ENCODE results near the gene MNX1.

MNX1 gene

GRCh38 chr7:157010588-157011332 is at the start of gene MNX1:
Gene MNX1 (minus strand): TSS chr7:157010663. CDS start chr7:157010350, 313 bp downstream.
- Mint-ChIP-seq H3K36me3 (ENCODE audit: low read depth) (no peaks in the 10 kb centered on the region), H3K27me3 (peaks cover 84% of the 10 kb centered on the region), H3K4me1 (peaks cover 13% of the 10 kb centered on the region), H3K4me3 (peak within 1 kb of the TSS; percentile 36), H3K9me3 (no peaks in the 10 kb centered on the region), H3K27ac (no peak within 1 kb of the TSS)
- ATAC-seq (peak; percentile 58), DNase-seq (peak; percentile 52)

GRCh38 chr7:157059534-157059933 is 49.1 kb upstream of the MNX1 start:
- Mint-ChIP-seq H3K9me3 (peaks cover 14% of the 10 kb centered on the region), H3K36me3 (ENCODE audit: low read depth) (no peaks in the 10 kb centered on the region), H3K4me3 (no peak overlapping the region), H3K27ac (no peak overlapping the region), H3K27me3 (peaks cover 8% of the 10 kb centered on the region), H3K4me1 (no peaks in the 10 kb centered on the region)
- ATAC-seq = no peak
- DNase-seq = no peak

- Mint-ChIP-seq H3K9me3 (peaks cover 10% of the 10 kb centered on the region), H3K27me3 (peaks cover 7% of the 10 kb centered on the region), H3K36me3 (ENCODE audit: low read depth) (no peaks in the 10 kb centered on the region), H3K4me1 (no peaks in the 10 kb centered on the region), H3K27ac (no peak overlapping the region), H3K4me3 (no peak overlapping the region)
- ATAC-seq (no peak), DNase-seq (no peak)
Observed at GRCh38 chr7:157058701-157059100, 48.2 kb upstream of the MNX1 start.

- no peak for ATAC-seq
- H3K4me3 Mint-ChIP-seq = no peak overlapping the region
- H3K4me1 Mint-ChIP-seq = no peaks in the 10 kb centered on the region
- no peak for DNase-seq
- peaks cover 9% of the 10 kb centered on the region for H3K27me3 Mint-ChIP-seq
- peaks cover 9% of the 10 kb centered on the region for H3K9me3 Mint-ChIP-seq
- no peaks in the 10 kb centered on the region for H3K36me3 Mint-ChIP-seq (ENCODE audit: low read depth)
- no peak overlapping the region for H3K27ac Mint-ChIP-seq
Observed at GRCh38 chr7:157058068-157058467, 47.6 kb upstream of the MNX1 start.

- Mint-ChIP-seq H3K27ac (no peak overlapping the region), H3K36me3 (ENCODE audit: low read depth) (no peaks in the 10 kb centered on the region), H3K27me3 (peaks cover 15% of the 10 kb centered on the region), H3K9me3 (peaks cover under 1% of the 10 kb centered on the region), H3K4me3 (no peak overlapping the region), H3K4me1 (no peaks in the 10 kb centered on the region)
- ATAC-seq = no peak
- no peak for DNase-seq
Observed at GRCh38 chr7:157056957-157057902, 46.8 kb upstream of the MNX1 start.

GRCh38 chr7:157056246-157056645 is 45.8 kb upstream of the MNX1 start:
- H3K27me3 Mint-ChIP-seq = peaks cover 19% of the 10 kb centered on the region
- H3K9me3 Mint-ChIP-seq = no peaks in the 10 kb centered on the region
- no peak overlapping the region for H3K4me3 Mint-ChIP-seq
- DNase-seq (no peak), ATAC-seq (no peak)
- no peaks in the 10 kb centered on the region for H3K36me3 Mint-ChIP-seq (ENCODE audit: low read depth)
- H3K4me1 Mint-ChIP-seq = no peaks in the 10 kb centered on the region
- no peak overlapping the region for H3K27ac Mint-ChIP-seq

GRCh38 chr7:157054927-157055326 is 44.5 kb upstream of the MNX1 start:
- Mint-ChIP-seq H3K9me3 (no peaks in the 10 kb centered on the region), H3K4me1 (no peaks in the 10 kb centered on the region), H3K27ac (no peak overlapping the region), H3K4me3 (no peak overlapping the region), H3K36me3 (ENCODE audit: low read depth) (no peaks in the 10 kb centered on the region), H3K27me3 (peaks cover 27% of the 10 kb centered on the region)
- DNase-seq (no peak), ATAC-seq (no peak)

GRCh38 chr7:157053118-157053517 is 42.7 kb upstream of the MNX1 start:
- no peak for ATAC-seq
- Mint-ChIP-seq H3K4me3 (no peak overlapping the region), H3K27me3 (peaks cover 25% of the 10 kb centered on the region), H3K4me1 (no peaks in the 10 kb centered on the region), H3K27ac (no peak overlapping the region), H3K36me3 (ENCODE audit: low read depth) (no peaks in the 10 kb centered on the region), H3K9me3 (no peaks in the 10 kb centered on the region)
- DNase-seq = no peak

GRCh38 chr7:157047148-157047547 is 36.7 kb upstream of the MNX1 start:
- no peaks in the 10 kb centered on the region for H3K36me3 Mint-ChIP-seq (ENCODE audit: low read depth)
- H3K9me3 Mint-ChIP-seq = no peaks in the 10 kb centered on the region
- no peaks in the 10 kb centered on the region for H3K4me1 Mint-ChIP-seq
- peaks cover 11% of the 10 kb centered on the region for H3K27me3 Mint-ChIP-seq
- H3K27ac Mint-ChIP-seq = no peak overlapping the region
- no peak overlapping the region for H3K4me3 Mint-ChIP-seq
- ATAC-seq (no peak), DNase-seq (no peak)

- H3K9me3 Mint-ChIP-seq = no peaks in the 10 kb centered on the region
Observed at GRCh38 chr7:157046681-157047080, 36.2 kb upstream of the MNX1 start.

GRCh38 chr7:157044943-157045660 is 34.6 kb upstream of the MNX1 start:
- H3K27ac Mint-ChIP-seq = no peak overlapping the region
- peaks cover 3% of the 10 kb centered on the region for H3K27me3 Mint-ChIP-seq
- H3K4me3 Mint-ChIP-seq = no peak overlapping the region
- DNase-seq (no peak), ATAC-seq (no peak)
- no peaks in the 10 kb centered on the region for H3K9me3 Mint-ChIP-seq
- H3K4me1 Mint-ChIP-seq = no peaks in the 10 kb centered on the region
- no peaks in the 10 kb centered on the region for H3K36me3 Mint-ChIP-seq (ENCODE audit: low read depth)

More at GRCh38 chr7:157046681-157047080, 36.2 kb upstream of the MNX1 start:
- DNase-seq (no peak), ATAC-seq (no peak)
- H3K27ac Mint-ChIP-seq = no peak overlapping the region
- no peaks in the 10 kb centered on the region for H3K4me1 Mint-ChIP-seq
- H3K4me3 Mint-ChIP-seq = no peak overlapping the region
- H3K27me3 Mint-ChIP-seq = peaks cover 7% of the 10 kb centered on the region
- H3K36me3 Mint-ChIP-seq (ENCODE audit: low read depth) = no peaks in the 10 kb centered on the region

- Mint-ChIP-seq H3K4me1 (no peaks in the 10 kb centered on the region), H3K27ac (no peak overlapping the region), H3K9me3 (no peaks in the 10 kb centered on the region), H3K36me3 (ENCODE audit: low read depth) (no peaks in the 10 kb centered on the region), H3K27me3 (peaks cover 2% of the 10 kb centered on the region), H3K4me3 (no peak overlapping the region)
- no peak for ATAC-seq
- no peak for DNase-seq
Observed at GRCh38 chr7:157044147-157044687, 33.8 kb upstream of the MNX1 start.

- ATAC-seq (no peak), DNase-seq (no peak)
- H3K4me1 Mint-ChIP-seq = no peaks in the 10 kb centered on the region
- no peaks in the 10 kb centered on the region for H3K9me3 Mint-ChIP-seq
- H3K36me3 Mint-ChIP-seq (ENCODE audit: low read depth) = no peaks in the 10 kb centered on the region
- H3K27ac Mint-ChIP-seq = no peak overlapping the region
- H3K27me3 Mint-ChIP-seq = peaks cover 2% of the 10 kb centered on the region
- H3K4me3 Mint-ChIP-seq = no peak overlapping the region
Observed at GRCh38 chr7:157043745-157044144, 33.3 kb upstream of the MNX1 start.

GRCh38 chr7:157041514-157042277 is 31.2 kb upstream of the MNX1 start:
- Mint-ChIP-seq H3K27me3 (peaks cover 8% of the 10 kb centered on the region), H3K4me3 (no peak overlapping the region), H3K27ac (no peak overlapping the region), H3K9me3 (no peaks in the 10 kb centered on the region), H3K36me3 (ENCODE audit: low read depth) (no peaks in the 10 kb centered on the region), H3K4me1 (no peaks in the 10 kb centered on the region)
- DNase-seq (no peak), ATAC-seq (no peak)
